Stimulated activated CD4-positive, alpha-beta T cell treated with anti-CD3 and anti-CD28 coated beads, Interleukin-15, amount 100 ng/mL, for 48 hours (primary cell): ENCODE measurements around the gene MFAP4.

Experiments used
- DNase-seq, 2 donors: peaks; one replicate each; pipeline ENCODE4 v3.0.0-alpha.2; 2020; ENCODE audit warnings: low read depth in 2 of 2

The MFAP4 gene

DNA sequence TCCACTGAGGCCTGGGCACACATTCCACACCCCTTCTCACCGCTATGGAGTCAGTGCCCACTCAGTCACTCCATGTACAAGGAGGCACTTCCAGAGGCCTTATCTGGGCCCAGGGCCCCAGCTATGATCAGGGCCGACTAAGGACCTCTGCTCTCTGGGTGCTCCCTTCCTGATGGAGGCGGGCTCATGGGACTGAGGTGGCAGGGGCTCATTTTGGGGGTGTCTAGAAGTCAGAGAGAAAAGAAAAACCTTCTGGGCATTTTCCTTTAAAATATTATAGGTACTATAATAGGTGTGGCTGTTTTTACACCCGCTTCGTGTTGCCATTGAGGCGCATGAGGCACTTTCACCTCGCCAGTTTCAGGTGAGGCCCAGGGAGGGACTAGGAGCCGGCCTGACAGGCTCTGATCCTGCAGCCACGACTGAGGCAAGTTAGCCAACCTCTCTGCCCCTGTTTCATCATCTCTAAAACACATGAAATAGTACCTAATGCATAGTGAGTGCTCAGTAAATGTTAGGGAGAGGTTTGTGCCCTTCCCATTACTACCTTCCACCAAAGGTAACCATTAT is 38.8 kb downstream of the MFAP4 start:
- DNase-seq, result no peak

DNA sequence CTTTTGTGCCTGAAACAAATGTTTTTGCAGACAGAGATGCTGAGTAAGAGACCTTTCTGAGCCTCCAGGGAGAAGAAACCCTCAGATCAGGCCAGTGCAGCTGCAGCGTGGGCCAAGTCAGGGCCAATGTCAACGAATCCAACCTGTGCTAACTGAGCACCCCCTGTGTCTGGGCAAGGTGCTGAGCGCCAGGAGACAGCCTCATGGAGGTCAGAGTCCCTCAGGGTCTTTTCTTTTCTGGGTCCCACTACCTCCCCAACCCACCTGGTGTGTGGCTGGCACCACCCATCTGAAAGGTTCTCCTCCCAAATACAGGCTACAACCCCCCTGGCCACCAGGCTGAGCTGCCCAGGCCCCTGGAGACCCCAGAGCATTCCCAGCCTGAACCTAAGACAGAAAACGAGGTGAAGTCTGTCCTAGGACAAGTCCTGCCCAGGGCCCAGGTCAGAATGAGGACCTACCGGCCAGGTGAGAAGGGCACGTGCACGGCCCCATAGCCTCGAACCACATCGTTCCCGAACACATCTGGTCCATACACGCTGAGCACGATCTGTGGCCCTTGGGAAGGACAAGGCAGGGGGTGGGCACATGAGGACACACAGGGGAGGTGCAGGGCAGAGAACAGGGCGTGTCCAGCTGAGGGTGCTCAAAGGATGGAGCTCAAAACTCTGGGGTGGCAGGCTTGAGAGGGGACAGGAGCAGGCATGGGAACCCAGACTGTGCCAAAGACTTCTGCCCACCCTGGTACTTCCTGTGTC is 39.5 kb downstream of the MFAP4 start:
- no peak for DNase-seq

DNA sequence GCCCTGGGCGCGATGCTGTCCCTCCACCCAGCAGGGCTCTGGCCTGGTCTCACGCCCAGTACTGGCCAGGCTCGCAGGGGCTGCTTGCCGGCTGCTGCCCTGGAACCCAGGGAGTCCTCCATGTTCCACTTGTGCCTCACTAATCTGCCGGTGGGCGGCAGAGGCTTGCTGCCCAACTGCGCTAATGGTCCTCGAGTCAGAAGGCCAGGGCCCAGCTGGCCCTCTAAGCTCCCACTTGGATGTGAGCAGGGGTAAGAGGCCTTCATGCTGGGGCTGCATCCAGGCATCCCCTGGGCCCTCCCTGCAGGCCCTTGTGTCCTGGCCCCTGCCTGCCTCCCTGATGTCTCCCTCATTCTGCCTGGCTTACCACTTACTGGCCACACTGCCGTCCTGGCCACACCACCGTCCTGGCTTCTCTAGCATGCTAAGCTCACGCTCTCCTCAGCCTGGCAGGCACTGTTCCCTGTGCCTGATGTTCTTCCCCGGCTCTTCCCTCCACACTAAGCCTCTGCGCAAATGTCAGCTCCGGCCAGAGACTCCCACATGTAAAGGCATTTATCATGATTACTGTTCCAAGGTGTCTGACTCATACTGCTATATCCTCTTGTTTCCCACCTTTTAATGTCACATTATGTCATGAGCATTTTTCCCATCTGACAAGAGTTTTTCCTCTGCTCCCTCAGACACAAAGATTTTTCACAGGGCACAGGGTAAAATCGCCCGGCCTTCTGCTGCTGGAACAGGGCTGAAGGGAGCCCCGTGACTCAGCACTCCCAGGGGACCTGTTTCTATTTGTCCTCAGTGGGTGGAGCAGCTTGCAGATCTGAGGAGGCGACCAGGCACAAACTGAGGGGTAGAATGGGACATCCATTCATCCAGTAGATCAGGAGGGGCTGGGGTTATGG is 40.4 kb downstream of the MFAP4 start:
- no peak for DNase-seq

DNA sequence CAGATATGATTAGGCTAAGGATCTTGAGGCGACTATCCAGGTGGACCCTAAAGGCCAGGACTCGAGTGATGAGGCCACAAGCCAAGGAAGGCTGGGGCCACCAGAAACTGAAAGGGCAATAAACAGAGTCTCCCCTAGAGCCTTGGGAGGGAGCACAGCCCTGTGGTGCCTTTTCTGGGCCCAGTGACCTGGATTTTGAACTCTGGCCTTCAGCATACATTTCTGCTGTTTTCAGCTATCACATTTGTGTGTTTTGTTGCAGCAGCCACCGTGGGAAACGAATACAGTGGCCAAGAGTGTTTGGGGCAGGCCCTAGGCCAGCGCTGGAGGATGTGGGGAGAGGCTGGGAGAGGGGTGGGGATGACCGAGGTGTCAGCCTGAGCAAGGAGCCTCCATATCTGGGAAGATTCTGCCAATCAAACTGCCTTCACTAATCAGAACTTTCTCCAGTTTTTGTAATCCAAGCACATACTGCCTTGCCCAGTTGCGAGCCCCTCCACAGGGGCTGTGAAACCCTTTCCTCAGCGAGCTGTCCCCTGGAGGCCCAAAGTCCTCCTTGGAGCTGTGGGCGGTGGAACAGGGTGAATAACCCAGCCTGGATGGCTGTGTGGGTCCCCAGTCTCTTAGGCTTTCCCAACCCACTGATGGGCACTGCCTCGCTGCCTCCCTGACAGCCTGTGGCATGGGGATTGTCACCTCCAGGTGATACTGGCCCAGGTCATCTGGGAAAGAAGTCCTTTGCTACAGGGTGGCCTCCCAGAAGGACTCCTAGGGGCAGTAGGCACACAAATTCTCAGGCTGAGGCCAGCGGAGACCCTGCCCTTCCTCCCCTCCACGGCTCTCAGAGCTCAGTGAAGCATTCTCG is 41.3 kb downstream of the MFAP4 start:
- DNase-seq, result no peak

DNA sequence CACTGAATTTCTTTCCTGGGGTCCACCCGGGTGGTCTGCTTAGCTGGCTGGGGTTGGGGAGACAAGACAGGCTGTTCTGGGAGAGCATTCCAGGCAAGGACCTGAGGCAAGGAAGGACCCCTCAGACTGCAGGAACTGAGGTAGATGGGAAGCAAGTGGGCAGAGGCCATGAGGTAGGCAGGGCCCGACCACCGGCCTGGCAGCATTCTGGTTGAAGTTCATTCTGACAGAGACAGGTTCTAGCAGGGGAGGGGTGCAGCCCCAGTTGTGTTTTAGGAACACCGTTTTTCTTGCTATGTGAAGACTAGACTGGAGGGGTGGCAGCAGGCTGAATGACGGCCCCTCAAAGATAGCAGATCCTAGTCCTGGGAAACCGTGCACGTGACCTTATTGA is 41.9 kb downstream of the MFAP4 start:
- no peak for DNase-seq

DNA sequence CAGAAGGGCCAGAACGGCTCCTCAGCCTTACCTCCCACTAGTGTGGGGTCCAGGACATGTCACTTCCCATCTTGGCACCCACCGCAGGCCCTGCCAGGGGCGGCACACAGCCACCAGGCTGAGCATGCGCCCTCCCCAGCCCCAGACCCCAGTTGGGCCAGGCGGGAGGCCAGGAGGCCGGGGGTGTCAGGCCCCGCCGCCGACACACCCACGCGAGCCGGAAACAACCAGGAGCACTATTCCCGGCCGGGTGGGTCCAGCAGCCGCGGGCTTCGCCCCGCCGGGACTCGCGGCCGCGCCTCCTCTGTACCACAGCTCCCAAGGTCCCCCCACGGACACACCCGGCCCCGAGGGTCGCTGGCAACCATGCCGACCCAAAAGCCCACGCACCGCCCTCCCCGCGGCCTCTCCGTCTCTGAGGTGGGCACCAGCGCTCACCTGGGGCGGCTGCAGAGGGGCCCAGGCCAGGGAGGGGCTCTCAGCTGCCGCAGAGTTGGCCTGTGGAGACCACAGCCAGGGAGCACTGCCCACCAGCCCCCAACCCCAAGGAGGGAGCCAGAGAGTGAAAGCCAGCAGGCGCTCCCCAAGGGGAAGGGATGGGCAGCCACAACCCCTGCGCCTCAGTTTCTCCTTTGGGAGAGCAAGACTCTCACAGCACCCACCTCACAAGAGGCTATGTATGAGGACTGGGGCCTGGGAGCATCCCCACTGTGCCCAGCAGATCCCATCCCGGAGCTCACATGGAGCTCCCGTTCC is 42.5 kb downstream of the MFAP4 start:
- no peak for DNase-seq

DNA sequence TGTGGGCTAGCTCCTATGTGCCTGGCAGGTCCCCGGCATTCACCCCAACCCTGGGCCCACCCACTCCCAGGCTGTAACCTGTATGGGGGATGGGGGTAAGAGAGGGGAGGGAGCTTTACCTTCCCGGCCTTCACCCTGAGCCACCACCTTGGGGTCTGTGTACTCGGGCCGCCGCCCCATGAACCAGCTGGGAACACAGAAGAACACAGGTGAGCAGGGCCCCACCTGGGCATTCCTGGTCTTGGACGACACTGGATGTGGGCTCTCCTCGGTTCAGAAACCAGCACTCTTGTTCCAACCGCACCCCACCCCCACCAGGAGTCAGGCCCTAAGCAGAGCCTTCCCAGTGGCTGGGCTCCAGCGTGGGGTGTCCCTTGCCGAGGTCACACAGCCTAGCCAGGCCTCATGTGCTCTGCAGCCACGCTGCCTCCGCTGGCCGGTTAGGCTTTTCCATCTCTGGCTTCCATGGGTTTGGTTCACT is 43.3 kb downstream of the MFAP4 start:
- DNase-seq, result no peak

DNA sequence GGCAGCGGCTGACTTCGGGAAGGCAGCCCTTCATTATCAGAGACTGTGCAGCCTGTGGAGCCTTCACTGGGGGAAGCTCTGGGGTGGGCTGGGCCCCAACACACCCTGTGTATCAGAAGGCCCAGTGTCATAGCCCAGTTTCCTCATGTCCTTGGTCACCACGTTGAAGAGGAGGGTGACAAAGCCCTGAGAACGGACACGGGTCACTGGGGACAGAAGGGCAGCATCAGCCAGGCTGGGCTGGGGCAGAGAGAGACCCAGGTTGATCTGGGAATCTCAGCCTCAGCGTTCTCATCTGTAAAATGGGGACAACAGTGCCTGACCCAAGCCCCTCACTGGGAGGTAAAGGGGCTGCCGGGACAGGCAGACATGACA is 43.7 kb downstream of the MFAP4 start:
- DNase-seq, result no peak

DNA sequence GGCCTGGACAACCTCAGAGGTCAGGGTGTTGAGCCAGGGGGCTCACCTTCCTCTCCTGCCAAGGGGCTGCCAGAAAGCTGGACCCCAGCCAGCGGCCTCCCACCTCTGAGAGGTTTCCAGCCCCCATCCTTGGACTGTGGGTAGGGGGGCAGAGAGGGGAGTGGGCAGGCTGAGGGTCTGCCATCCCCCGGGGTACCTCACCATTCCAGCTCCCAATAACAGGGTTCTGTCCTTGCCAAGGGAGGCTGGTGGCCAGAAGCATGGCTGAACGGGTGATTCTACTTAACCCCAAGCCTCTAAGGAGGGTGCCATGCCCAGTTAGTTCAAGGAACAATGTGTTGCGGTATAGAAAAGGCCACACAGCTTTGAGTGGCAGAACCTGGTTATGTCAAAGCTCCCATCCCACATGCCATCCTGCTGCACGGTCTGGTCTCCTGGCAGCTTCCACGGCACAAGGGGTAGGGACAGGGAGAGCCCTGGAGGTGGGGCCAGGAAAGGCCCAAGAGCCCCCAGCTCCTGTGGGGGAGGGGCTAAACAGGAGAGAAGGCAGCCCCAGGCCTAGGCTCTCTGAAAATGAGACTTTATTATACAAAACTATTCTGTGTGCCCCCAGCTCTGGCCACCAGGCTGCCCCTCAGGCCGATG is 44.3 kb downstream of the MFAP4 start:
- DNase-seq, result no peak

DNA sequence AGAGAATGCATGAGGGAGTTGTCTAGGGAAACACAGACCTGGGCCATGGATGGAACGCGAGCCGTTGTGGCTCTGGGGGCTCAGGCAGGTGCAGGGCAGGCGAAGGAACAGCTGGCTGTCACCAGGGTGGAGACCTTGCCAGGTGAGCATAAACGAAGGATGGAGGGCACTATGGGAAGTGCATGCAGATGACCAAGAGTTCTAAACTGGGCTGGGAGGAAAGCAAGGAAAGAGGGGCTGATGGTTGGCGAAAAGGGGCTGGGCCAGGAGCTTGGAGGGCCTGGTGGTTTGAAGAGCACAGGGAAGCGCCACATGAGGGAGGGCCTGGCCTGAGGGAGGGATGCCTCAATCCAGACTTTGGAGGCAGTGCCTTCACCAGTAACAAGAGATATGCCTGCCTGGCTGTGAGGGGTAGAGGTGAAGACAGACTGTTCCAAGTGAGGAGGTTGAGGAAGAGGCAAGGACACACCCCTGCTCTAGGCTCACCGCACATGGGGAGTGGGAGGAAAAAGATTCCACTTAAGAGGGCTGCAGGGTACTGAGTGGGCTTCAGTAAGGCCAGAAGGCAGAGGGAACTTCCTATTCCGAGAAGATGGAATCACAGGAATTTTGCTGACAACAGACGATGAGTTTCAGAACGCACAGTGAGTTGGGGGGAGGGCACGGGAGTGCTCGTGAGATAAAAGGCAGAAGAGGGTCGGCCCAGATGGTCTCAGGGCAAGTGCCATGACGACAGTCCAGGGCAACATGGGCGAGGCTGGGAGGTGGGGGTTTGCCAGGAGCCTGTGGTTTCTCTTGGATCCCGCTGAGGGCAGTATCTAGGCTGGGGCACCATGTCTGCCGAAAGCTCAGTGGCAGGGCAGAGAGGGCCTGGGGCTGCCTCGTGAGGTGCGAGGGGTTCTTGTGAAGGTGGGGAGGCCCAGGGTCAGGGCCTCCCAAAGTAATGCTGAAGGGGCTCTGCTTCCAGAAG is 45.1 kb downstream of the MFAP4 start:
- no peak for DNase-seq

DNA sequence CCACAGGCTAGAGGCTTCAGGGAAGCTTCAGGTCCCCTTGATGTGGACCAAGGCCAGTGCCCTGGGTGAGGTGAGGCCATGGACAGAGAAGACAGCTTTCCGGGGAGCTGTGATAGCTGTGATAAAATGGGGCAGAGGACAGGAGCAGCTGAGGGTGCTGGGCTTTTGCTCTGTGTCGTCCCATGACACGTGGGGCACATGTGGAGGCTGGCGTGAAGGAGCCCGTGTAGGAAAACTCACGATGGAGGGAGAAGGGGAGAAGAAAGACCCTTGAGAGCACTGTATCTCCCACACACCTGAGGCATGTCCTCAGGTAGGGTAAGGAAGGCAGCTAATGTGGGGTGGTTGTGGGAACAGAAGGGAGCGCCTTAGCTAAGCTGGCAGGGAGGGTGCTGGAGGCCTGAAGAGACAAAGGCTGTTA is 45.8 kb downstream of the MFAP4 start:
- DNase-seq, result no peak

DNA sequence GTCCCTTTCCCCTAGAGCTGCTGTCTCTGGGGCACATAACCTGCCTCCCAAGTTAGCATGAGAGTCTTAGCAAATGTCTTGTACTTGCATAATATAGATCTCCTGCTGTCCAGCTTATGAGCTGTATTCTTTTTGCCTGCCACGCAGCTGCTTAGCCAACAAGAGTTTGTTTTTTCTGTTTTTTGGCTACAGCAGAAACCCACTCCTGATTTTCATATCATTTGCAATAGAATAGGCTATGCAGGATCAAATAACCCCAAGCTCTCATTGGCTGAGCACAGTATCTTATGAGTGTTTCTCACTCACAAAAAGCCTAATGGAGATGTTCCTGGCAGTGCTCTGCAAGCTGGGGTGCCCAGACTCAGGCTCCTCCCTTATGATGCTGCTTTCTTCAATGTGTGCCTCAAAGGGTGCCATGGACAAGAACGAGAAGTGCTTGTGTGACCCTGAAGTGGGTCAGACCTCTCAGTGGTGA is 47.6 kb downstream of the MFAP4 start:
- DNase-seq, result no peak

DNA sequence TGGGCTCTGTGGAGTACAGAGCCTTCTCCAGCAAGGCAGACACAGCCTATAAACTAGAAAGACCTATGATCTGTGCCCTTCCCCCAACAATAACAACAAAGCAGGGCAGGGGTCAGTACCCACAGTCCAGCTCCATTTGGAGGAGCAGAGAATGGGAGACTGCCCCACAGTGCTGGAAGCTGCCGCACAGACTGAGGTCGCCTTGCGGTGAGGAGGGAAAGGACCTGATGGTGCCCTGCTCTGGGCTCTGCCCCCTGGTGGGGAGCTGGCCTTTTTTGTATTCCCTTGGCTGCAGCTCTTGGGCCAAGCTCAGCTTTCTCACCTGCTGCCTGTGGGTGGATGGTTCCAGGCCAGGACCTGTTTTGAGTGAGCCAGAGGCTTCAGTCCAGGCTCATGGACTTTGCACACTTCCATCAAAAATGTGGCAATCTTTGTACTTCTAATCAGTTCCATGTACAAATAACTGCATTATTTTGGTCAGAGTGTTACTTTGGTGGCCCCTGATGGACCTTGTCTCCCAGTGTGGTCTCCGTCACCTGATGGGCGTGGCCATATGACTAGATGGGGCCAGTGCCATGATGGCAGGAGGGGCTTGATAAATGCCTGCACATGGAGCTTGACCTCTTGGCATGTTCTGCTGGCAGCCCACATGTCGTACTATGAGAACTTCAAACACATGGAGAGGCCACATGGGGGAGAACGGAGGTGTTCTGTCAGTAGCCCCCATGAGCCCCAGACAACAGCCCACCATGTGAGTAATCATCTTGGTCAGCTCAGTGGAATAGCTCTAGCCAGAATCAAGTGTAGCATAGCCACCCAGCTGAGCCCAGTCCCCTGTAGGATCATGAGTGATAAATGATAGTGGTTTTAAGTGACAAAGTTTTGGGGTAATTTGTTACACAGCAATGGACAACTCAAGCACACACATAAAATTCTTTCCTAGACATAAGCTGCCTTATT is 48.7 kb downstream of the MFAP4 start:
- DNase-seq, result peak; percentile 16 to 51

DNA sequence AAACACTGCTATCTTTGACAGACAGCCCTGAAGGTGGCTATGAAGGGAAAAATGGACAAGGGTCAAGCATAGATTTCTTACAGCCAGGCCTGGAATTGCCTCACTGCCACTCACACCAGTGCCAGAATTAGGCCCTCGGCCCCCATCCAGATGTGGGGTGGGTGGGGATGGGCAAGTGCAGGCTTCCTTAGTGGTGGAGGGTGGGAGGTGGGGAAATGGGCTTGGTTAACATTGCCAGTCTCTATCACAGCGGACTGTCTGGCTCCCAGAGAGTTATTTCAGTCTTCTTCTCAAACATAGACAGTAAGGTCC is 49.3 kb downstream of the MFAP4 start:
- DNase-seq, result no peak

DNA sequence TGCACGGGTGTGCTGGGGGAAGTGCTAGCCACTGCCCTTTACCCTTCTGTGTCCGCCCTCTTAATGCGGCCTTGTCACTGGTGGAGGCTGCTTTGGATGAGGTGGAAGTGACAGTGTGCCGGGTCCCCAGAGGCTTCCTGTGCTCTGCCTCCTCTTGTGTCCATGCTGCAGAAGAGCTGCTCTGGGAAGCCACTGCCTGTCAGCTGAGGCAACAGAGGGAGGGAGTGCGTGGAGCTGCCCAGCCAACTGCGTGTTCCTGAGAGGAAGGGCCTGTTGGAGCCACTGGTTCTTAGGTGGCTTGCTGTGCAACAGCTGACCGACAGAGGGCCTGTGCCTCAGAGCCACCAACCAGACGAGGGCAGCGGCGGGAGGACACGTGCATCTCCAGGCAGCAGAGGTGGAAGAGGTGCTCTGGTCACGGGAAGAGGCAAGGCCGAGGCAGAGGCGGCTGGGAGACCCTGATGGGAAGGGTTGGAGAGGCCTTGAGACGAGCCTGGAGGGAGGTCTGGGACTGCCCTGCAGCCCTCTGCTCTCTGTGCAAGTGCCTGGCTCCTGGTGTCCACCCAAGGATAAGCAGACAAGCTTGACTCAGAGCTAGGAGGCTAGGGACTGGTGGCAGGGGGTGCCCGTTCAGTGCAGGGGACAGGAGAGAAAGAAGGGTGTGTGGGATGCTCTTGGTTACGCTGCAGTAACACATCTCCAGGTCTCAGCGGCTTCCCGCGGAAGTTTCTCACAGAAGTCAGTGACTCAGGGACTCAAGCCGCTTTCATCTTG is 49.9 kb downstream of the MFAP4 start:
- DNase-seq, result no peak

DNA sequence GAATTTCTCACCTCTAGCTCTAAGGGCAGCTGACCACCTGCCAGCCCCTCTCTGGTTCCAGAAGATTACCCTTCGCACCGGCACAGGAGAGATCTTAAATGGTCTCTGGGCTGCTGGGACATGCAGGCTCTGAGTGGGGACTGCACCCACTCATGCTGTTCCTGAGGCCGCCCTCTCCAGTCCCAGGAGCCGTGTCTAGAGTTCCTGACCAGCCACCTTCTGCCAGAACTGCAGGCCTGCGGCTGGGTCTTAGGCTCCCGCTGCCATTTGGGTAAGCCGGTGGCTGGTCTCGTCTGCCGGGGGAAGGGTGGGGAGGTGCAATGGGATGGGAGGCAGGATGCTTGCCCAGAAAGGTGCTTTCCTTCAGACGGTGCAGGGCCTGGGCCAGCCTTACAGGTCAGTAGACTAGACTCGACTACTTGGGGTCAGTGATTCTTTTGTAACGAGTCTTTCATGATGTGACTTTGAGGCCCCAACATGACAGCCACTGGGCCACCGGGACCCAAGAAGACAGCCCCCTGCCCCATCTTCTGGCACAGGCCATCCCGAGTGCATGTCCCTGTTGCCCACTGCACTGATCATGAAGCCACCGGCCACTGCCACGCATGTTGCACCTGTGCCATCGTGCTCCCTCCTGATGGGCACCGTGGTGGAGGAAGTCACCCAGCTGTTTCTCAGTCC is 50.9 kb downstream of the MFAP4 start:
- DNase-seq, result no peak

DNA sequence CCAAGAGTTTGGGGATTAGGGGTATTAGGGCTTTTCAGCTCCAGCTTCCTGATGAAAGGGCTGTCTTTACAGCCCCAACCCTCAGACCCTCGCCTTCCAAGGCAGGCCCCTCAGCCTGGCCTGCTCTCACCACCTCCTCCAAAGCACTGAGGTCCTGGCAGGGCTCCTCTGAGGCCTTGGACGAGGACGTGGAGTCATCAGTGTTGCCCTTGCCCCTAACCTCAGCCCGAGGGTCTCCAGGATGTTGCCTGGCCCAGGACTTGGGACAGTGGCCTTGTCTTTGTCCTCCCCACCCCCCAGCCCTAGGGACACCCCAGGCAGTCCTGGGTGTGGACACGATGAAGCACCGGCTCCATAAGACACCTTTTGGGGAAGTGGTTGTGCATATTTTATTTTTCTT is 52.7 kb downstream of the MFAP4 start:
- DNase-seq, result no peak
